GM21528 (cell line): ENCODE results near the gene CLIC2.

Experiments used
- ATAC-seq: cut with Tn5 transposase; IDR thresholded peaks from one replicate; pipeline ENCODE4 v1.9.1; 2021; ENCODE audit warnings: mild to moderate bottlenecking, moderate library complexity; ENCODE audit not compliant: unreplicated experiment, low FRiP score

The CLIC2 gene

GRCh38 chrX:155263854-155264628, 70.4 kb downstream of the CLIC2 start, which contains the start of gene RAB39B:
TSS of gene RAB39B (minus strand) at chrX:155264491. CDS start at chrX:155264288, 203 bp downstream.
- peak; percentile 92 for ATAC-seq

GRCh38 chrX:155262970-155263754, 71.3 kb downstream of the CLIC2 start:
- ATAC-seq: peak; percentile 53

- ATAC-seq: no peak
Observed at GRCh38 chrX:155259752-155260151, 74.7 kb downstream of the CLIC2 start.

- no peak for ATAC-seq
Observed at GRCh38 chrX:155251391-155251790, 83.0 kb downstream of the CLIC2 start.

- ATAC-seq: no peak
Observed at GRCh38 chrX:155247497-155247896, 86.9 kb downstream of the CLIC2 start.

- ATAC-seq: no peak
Observed at GRCh38 chrX:155246748-155247147, 87.7 kb downstream of the CLIC2 start.

- no peak for ATAC-seq
Observed at GRCh38 chrX:155242300-155242699, 92.1 kb downstream of the CLIC2 start.

GRCh38 chrX:155237719-155238118, 96.7 kb downstream of the CLIC2 start:
- ATAC-seq: no peak

- ATAC-seq: no peak
Observed at GRCh38 chrX:155235891-155236290, 98.5 kb downstream of the CLIC2 start.

GRCh38 chrX:155231163-155231562, 103.3 kb downstream of the CLIC2 start:
- ATAC-seq: peak; percentile 91
